ENCODE results near the gene SLC17A4. TPM values are rescaled to one million over a fixed set of nuclear protein-coding genes. Genes with fewer than 3 reads are reported as not detected.

SLC17A4 gene
- total RNA-seq, 1 experiment from 2014 or later: not detected

DNA sequence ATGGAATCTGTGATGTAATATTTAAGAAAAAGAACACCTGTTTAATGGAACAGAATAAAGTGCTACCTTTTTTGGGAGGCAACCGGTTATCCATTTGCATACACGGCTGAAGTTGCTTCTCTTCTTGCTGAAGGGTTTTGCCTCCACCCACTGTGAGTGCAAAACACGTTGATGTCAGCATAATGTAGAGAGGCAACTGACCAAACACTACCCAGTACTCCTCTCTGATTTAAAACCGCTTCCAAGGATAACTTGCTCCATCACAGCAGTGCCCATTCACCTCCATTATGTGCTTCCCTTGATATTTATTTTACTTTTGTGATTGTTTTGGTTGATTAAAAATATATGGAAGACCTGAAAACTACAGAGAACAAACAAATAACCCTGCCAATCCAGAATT, 75.9 kb downstream of the SLC17A4 start:
- Histone ChIP-seq H3K79me1 (ENCODE audit: insufficient read depth, low read depth, low read length, poor library complexity, severe bottlenecking) (no peaks in the 10 kb centered on the region), H3K9ac (ENCODE audit: extremely low read depth, insufficient read length, low read length) (no peak overlapping the region), H4K5ac (ENCODE audit: insufficient read length, low read depth, low read length) (no peak overlapping the region), H2BK5ac (ENCODE audit: insufficient read length, low read length) (no peak overlapping the region), H3K27me3 (ENCODE audit: insufficient read depth, low read length) (no peaks in the 10 kb centered on the region), H3K4me1 (ENCODE audit: insufficient read depth, low read length) (no peaks in the 10 kb centered on the region), H3K23ac (ENCODE audit: insufficient read length, low read depth, low read length) (no peak overlapping the region), H2AFZ (ENCODE audit: low read length) (no peak overlapping the region), H3K23me2 (ENCODE audit: insufficient read length, low read depth, low read length, poor library complexity, severe bottlenecking) (no peaks in the 10 kb centered on the region), H3K9me3 (ENCODE audit: control insufficient read depth, low read depth, low read length) (no peaks in the 10 kb centered on the region), H4K8ac (replicated peaks; ENCODE audit: insufficient read length, low read depth, low read length) (no peak overlapping the region), H3T11ph (ENCODE audit: low read length) (no peak overlapping the region), H3K4ac (ENCODE audit: low read depth, low read length) (no peak overlapping the region), H3K56ac (ENCODE audit: insufficient read length, low read depth, low read length) (no peak overlapping the region), H3K27ac (ENCODE audit: insufficient read length, low read depth, low read length) (no peak overlapping the region), H3K18ac (ENCODE audit: insufficient read length, low read depth, low read length) (no peak overlapping the region), H3K79me2 (ENCODE audit: insufficient read depth, low read length) (no peaks in the 10 kb centered on the region), H4K91ac (ENCODE audit: insufficient read length, low read depth, low read length) (no peak overlapping the region), H3K14ac (ENCODE audit: insufficient read depth, low read length) (no peak overlapping the region), H2BK15ac (ENCODE audit: low read depth, low read length) (no peak overlapping the region), H2BK12ac (ENCODE audit: insufficient read length, low read depth, low read length) (no peak overlapping the region), H2BK20ac (ENCODE audit: low read depth, low read length, poor library complexity, severe bottlenecking) (no peak overlapping the region), H4K20me1 (ENCODE audit: control insufficient read depth, insufficient read depth, insufficient read length) (no peaks in the 10 kb centered on the region), H2BK120ac (ENCODE audit: low read depth, low read length, poor library complexity, severe bottlenecking) (no peak overlapping the region), H3K4me2 (ENCODE audit: insufficient read depth, insufficient read length, low read length) (no peak overlapping the region), H2AK5ac (ENCODE audit: insufficient read length, low read length) (no peak overlapping the region)
- Mint-ChIP-seq H3K27me3 (ENCODE audit: low read depth) (no peaks in the 10 kb centered on the region), H3K4me1 (no peaks in the 10 kb centered on the region), H3K36me3 (ENCODE audit: insufficient read depth in 1 of 3, low read depth in 3 of 3) (no peaks in the 10 kb centered on the region), H3K9me3 (0 out of 5 replicates have a peak, but pooled peaks cover 0 to 2% of the 10 kb centered on the region in 2 experiments), H3K27ac (no peak overlapping the region), H3K4me3 (no peak overlapping the region)
- DNase-seq: no peak
- WGBS (ENCODE audit: extremely low coverage, insufficient read length, low lambda C conversion rate): no CpG with 5 or more reads among the region's 4 CpGs
- TF ChIP-seq, protein P1, sequence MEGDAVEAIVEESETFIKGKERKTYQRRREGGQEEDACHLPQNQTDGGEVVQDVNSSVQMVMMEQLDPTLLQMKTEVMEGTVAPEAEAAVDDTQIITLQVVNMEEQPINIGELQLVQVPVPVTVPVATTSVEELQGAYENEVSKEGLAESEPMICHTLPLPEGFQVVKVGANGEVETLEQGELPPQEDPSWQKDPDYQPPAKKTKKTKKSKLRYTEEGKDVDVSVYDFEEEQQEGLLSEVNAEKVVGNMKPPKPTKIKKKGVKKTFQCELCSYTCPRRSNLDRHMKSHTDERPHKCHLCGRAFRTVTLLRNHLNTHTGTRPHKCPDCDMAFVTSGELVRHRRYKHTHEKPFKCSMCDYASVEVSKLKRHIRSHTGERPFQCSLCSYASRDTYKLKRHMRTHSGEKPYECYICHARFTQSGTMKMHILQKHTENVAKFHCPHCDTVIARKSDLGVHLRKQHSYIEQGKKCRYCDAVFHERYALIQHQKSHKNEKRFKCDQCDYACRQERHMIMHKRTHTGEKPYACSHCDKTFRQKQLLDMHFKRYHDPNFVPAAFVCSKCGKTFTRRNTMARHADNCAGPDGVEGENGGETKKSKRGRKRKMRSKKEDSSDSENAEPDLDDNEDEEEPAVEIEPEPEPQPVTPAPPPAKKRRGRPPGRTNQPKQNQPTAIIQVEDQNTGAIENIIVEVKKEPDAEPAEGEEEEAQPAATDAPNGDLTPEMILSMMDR (conservative IDR thresholded peaks at IDR 0.05): no peak

Other genes starting within 250 kb of the SLC17A4 start
- not detected in 2 replicates for gene SCGN, start 102.5 kb upstream of the SLC17A4 start, total RNA-seq (2021)
- gene SLC17A1, start 77.3 kb downstream of the SLC17A4 start, total RNA-seq (2021): not detected in 2 replicates
- not detected in 2 replicates for gene SLC17A3, start 119.5 kb downstream of the SLC17A4 start, total RNA-seq (2021)
- not detected in 2 replicates for gene SLC17A2, start 175.9 kb downstream of the SLC17A4 start, total RNA-seq (2021)
- gene TRIM38, start 208.1 kb downstream of the SLC17A4 start, total RNA-seq (2021): 0.55 and 0.61 TPM in 2 replicates